ENCODE measurements around the gene DNAJB6.

The DNAJB6 gene

GRCh38 chr7:157386979-157387800 is 50.4 kb downstream of the DNAJB6 start:
- ATAC-seq, result peak; percentile 92
- TF ChIP-seq BACH2 (CRISPR knock-in tag; IDR thresholded peaks at IDR 0.05; ENCODE audit: borderline replicate concordance), result no peak
- no peak for TF ChIP-seq PATZ1 (CRISPR knock-in tag; IDR thresholded peaks at IDR 0.05; ENCODE audit: borderline replicate concordance)
- TF ChIP-seq CSDC2 (CRISPR knock-in tag; IDR thresholded peaks at IDR 0.05), result no peak
- TF ChIP-seq OSR1 (CRISPR knock-in tag; IDR thresholded peaks at IDR 0.05), result no peak
- no peak for TF ChIP-seq RARB (CRISPR knock-in tag; IDR thresholded peaks at IDR 0.05)
- TF ChIP-seq ZNF8 (CRISPR knock-in tag; IDR thresholded peaks at IDR 0.05), result no peak
- no peak for TF ChIP-seq ZNF70 (CRISPR knock-in tag; IDR thresholded peaks at IDR 0.05)
- TF ChIP-seq CREB5 (CRISPR knock-in tag; IDR thresholded peaks at IDR 0.05; ENCODE audit: low read depth), result no peak
- no peak for TF ChIP-seq GLIS3 (CRISPR knock-in tag; IDR thresholded peaks at IDR 0.05)
- TF ChIP-seq PPARA (CRISPR knock-in tag; IDR thresholded peaks at IDR 0.05; ENCODE audit: borderline replicate concordance), result no peak
- TF ChIP-seq ISL1 (CRISPR knock-in tag; IDR thresholded peaks at IDR 0.05), result 0 out of 2 replicates have a peak, but pooled peaks have one; percentile 15
- 0 out of 2 replicates have a peak, but pooled peaks have one; percentile 27 for TF ChIP-seq POU6F1 (CRISPR knock-in tag; IDR thresholded peaks at IDR 0.05; ENCODE audit: borderline replicate concordance, low read depth)
- TF ChIP-seq ESRRG (CRISPR knock-in tag; IDR thresholded peaks at IDR 0.05), result no peak
- no peak for TF ChIP-seq TSHZ2 (CRISPR knock-in tag; IDR thresholded peaks at IDR 0.05)
- TF ChIP-seq TOX (CRISPR knock-in tag; IDR thresholded peaks at IDR 0.05; ENCODE audit: borderline replicate concordance), result no peak
- no peak for TF ChIP-seq TCF4 (CRISPR knock-in tag; IDR thresholded peaks at IDR 0.05; ENCODE audit: borderline replicate concordance)
- TF ChIP-seq ARNTL (CRISPR knock-in tag; IDR thresholded peaks at IDR 0.05; ENCODE audit: borderline replicate concordance, low read depth), result peak; percentile 10; the same call in 1 of the 2 replicates
- TF ChIP-seq ZFP3 (CRISPR knock-in tag; IDR thresholded peaks at IDR 0.05), result no peak
- TF ChIP-seq SNAI2 (CRISPR knock-in tag; IDR thresholded peaks at IDR 0.05), result no peak
- no peak for TF ChIP-seq ZFP30 (CRISPR knock-in tag; IDR thresholded peaks at IDR 0.05)
- 0 out of 2 replicates have a peak, but pooled peaks have one; percentile 65 for TF ChIP-seq CSRNP3 (CRISPR knock-in tag; IDR thresholded peaks at IDR 0.05)
- TF ChIP-seq ZC3H10 (CRISPR knock-in tag; IDR thresholded peaks at IDR 0.05), result no peak
- TF ChIP-seq ZNF565 (CRISPR knock-in tag; conservative IDR thresholded peaks at IDR 0.05; ENCODE audit: low read depth), result no peak

- no peak for TF ChIP-seq CSDC2 (CRISPR knock-in tag; IDR thresholded peaks at IDR 0.05)
- TF ChIP-seq GLIS3 (CRISPR knock-in tag; IDR thresholded peaks at IDR 0.05), result no peak
- TF ChIP-seq POU6F1 (CRISPR knock-in tag; IDR thresholded peaks at IDR 0.05; ENCODE audit: borderline replicate concordance, low read depth), result no peak
- no peak for TF ChIP-seq BACH2 (CRISPR knock-in tag; IDR thresholded peaks at IDR 0.05; ENCODE audit: borderline replicate concordance)
- TF ChIP-seq ZNF8 (CRISPR knock-in tag; IDR thresholded peaks at IDR 0.05), result no peak
- no peak for TF ChIP-seq ZNF565 (CRISPR knock-in tag; conservative IDR thresholded peaks at IDR 0.05; ENCODE audit: low read depth)
- no peak for TF ChIP-seq OSR1 (CRISPR knock-in tag; IDR thresholded peaks at IDR 0.05)
- TF ChIP-seq ARNTL (CRISPR knock-in tag; IDR thresholded peaks at IDR 0.05; ENCODE audit: borderline replicate concordance, low read depth), result no peak
- no peak for TF ChIP-seq TSHZ2 (CRISPR knock-in tag; IDR thresholded peaks at IDR 0.05)
- TF ChIP-seq RARB (CRISPR knock-in tag; IDR thresholded peaks at IDR 0.05), result no peak
- TF ChIP-seq TOX (CRISPR knock-in tag; IDR thresholded peaks at IDR 0.05; ENCODE audit: borderline replicate concordance), result no peak
- no peak for TF ChIP-seq TCF4 (CRISPR knock-in tag; IDR thresholded peaks at IDR 0.05; ENCODE audit: borderline replicate concordance)
- TF ChIP-seq ESRRG (CRISPR knock-in tag; IDR thresholded peaks at IDR 0.05), result no peak
- no peak for ATAC-seq
These were observed 51.5 kb downstream of the DNAJB6 start for GRCh38 chr7:157388301-157388700.

Measured in SK-N-SH treated with all-trans-retinoic acid at 6 μM for 48 hours (cell line).